ENCODE measurements around the gene INPP5E.

Gene INPP5E

DNA sequence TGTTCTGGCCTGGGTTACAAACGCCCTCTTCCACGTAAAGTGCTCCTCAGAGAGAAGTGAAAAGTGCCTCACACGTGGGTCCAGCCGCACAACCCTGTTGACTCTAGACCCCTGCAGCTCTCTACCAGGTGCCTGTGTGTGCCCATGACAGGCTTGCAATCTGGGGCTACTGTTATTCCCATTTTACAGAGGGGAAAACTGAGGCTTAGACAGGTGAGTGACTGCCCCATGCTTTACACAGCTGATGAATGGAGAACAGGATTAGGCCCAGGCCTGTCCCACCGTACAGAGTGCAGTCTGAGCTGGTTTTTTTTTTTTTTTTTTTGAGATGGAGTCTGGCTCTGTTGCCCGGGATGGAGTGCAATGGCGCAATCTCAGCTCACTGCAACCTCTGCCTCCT, 6.2 kb upstream of the INPP5E start:
- DNase-seq (ENCODE audit: low spot score): no peak

DNA sequence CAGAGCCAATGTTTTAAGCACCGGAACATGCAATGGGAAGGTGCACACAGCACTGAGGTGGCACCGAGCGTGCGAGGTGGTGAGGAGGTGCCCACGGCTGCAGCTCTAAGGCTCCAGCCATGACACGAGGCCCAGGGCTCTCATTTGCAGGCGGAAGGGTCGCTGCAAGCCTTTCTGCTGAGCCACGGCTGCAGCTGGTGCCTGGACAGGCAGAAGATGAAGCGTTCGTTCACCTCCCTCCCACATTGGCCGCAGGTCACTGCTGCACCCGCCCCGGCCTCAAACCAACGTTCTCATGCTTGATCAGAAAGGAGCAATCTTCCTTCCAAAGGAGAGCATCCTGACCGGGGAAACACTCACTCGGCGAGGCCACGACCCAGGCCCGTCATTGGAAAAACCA, 4.5 kb upstream of the INPP5E start:
- no peak for DNase-seq (ENCODE audit: low spot score)

DNA sequence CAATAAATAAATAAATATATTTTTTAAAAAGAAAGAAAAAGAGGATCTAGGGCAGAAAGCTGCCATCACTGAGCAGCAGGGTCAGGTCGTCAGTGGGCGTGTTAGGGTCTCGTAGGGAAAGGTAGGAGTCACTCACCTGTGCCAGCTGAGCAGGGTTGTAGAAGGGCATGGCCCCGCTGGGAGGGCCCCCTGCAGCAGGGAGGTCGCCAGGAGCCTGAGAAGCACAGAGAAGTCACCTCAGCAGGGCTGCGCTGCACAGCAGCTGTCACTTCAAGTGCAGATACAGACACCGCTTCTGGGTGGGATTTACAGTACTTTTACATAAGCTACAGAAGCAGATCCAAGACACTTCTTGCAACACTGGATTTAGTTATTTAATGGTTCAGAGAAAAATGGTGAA, 4.0 kb upstream of the INPP5E start:
- DNase-seq (ENCODE audit: low spot score): no peak

DNA sequence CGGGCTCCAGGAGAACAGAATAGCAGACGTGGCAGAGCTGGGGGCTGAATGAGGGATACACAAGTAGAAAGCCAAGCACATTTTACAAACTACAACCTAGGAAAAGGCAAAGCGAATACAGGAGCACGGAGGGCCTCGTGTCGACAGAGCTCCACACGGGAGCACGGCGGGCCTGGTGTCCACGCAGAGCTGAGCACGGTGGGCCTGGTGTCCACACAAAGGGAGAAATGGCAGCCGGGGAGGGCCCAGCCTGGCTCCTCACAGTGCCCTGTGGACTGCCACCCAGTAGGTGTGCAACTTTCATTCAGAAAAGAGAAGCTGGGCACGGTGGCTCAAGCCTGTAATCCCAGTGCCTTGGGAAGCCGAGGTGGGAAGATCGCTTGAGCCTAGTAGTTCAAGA, 3.4 kb upstream of the INPP5E start:
- no peak for DNase-seq (ENCODE audit: low spot score)

GRCh38 chr9:136442265-136442664, 2.6 kb upstream of the INPP5E start:
- DNase-seq (ENCODE audit: low spot score): no peak

GRCh38 chr9:136441681-136442245, 2.1 kb upstream of the INPP5E start:
- DNase-seq (ENCODE audit: low spot score): no peak

- DNase-seq (ENCODE audit: low spot score): no peak
These were observed 1.6 kb upstream of the INPP5E start for GRCh38 chr9:136441191-136441680.

- no peak for DNase-seq (ENCODE audit: low spot score)
These were observed 831 bp downstream of the INPP5E start for GRCh38 chr9:136438548-136439480.

GRCh38 chr9:136437839-136438547, 1.7 kb downstream of the INPP5E start:
- DNase-seq (ENCODE audit: low spot score): no peak

DNA sequence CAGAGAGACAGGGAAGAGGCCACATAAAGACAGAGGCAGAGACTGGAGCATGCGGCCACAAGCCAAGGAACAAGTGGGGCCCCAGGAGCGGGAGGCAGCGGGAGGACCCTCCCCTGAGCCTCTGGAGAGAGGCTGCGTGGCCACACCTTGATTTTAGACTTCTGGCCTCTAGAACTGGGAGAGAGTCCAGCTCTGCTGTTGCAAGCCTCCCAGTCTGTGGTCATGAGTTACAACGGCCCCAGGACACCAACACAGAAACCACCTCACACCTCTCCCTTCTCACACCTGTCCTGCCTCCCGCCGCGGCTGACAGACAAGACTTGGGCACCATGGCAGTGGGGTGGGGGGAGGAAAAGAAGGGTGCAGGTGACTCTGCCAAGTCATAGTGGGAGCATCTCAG, 2.2 kb downstream of the INPP5E start:
- no peak for DNase-seq (ENCODE audit: low spot score)

DNA sequence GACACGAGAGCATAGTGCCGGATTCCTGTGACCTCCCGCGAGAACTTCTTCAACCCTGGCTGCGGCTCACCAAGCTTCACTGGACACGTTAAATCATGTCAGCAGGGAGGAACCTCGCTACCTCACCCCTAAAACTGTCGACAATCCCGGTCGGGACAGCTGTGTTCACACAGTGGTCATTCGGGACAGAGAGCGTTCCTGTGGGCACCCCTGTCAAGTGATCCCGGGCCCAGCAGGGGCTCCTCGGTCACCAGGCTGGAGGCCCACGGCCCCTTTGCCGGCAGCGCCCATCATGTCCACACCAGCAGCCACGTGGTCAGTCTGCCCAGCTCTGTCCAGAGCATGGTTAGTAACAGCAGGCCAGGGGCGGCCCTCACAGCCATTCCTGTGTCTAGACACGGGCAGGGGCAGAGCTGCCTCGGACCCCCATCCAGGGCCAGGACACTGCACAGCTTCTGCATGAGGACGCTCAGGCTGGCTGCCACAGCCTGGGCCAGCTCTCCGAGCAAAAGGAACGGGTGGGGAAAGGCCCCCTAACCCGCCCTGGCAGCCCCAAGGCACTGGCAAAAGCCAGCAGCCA, 3.5 kb downstream of the INPP5E start:
- no peak for DNase-seq (ENCODE audit: low spot score)

DNA sequence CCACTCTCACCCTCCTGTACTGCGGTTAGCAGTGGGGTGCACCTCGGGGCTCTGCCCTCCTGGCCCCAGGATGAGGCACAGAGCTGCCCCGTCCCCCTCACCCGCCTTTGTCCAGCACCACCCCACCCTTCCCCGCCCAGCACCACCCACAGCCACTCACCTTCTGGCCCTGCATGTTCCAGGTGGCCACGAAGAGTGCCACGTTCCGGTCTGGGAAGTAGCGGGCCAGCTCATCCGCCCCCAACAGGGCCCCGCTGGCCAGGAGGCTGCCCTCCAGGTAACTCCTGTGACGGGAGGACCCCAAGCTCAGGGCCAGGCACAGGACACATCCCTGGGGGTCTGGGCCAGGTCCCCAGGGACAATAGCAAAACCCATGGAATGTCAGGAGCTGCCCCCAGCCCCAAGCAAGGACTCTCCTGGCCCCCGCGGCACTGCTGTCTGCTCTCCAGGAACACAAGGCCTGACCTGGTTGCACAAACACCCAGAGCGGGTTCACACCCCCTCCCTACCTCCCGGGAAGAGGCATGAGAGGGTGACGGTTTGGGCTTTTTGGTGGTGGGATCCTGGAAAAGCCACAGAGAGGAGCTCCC, 5.0 kb downstream of the INPP5E start:
- DNase-seq (ENCODE audit: low spot score): no peak

- no peak for DNase-seq (ENCODE audit: low spot score)
These were observed 5.6 kb downstream of the INPP5E start for GRCh38 chr9:136433849-136434579.

DNA sequence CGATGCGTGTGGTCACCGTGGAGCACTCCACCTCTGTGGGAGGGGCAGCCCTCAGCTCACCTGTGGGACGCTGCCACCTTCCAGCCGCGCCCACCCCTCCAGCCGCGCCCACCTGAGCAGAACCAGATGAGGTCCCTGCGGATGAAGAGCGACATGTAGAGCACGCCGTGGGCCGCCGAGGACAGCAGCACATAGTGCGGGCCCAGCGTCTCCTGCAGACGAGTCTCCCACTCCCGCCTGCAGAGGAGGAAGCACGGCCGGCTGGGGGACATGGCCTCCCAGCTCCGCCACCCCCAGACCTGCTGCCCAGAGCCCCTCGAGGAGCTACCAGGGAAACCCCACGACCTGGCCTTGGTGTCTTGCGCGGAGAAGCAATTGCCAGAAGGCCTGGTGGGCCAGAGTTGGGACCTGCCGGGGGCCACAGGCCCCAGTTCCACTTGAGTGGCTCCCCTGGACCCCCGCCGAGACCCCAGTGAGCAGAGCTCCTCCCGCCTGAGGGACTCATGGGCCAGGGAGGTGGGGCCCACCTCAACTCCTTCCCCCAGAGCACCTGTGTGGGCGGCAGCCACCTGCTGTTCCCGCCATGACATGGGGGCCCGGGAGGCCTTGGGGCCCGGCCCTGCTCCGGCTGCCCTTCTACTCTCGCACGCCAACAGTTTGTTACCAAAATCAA, 6.5 kb downstream of the INPP5E start:
- DNase-seq (ENCODE audit: low spot score): no peak

DNA sequence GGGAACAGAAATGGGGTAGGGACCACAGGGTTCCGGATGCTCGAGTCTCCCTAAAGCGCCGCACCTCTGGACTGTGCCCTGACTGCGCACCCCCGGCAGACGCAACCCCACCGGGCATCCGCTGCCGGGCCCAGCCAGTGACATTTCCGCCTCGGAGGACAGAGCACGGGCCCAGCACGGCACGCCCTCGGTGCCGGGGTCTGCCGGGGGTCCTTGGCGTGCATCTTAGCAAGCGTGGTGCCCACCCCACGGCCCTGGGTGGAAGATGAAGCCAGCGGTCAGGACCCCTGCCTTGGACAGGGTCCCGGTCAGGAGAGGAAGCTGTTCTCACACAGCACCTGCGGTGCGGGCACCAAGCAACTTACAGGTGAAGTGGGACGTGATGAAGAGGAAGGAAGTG, 7.1 kb downstream of the INPP5E start:
- DNase-seq (ENCODE audit: low spot score): no peak

DNA sequence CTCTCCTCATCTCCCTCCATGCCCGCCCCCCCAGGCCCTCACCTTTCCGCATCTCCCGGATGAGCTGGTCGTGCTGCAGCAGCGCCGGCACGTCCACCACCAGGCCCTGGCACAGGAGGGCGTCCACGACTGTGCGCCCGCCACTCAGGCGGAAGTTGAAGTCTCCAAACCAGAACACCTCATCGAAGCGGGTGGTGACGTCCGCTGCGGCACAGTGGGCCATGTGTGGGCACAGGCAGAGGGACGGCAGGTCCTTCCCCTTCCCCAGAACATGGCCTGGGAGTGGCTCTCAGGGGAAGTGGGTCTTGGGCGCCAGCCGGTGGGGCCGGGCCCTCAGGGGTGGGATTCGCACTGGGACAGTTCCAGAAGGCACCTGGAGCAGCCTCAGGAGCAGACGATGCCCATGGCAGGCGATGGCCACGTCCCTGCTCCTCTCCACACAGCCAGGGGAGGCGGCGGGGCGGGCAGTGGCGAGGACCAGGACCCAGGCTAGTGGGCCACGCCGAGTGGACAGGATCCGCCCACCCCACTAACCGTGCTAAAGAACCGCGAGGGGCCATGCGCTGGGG, 7.8 kb downstream of the INPP5E start:
- no peak for DNase-seq (ENCODE audit: low spot score)

- DNase-seq (ENCODE audit: low spot score): no peak
These were observed 8.9 kb downstream of the INPP5E start for GRCh38 chr9:136430588-136431234.

- no peak for DNase-seq (ENCODE audit: low spot score)
These were observed 9.8 kb downstream of the INPP5E start for GRCh38 chr9:136429683-136430491.

DNA sequence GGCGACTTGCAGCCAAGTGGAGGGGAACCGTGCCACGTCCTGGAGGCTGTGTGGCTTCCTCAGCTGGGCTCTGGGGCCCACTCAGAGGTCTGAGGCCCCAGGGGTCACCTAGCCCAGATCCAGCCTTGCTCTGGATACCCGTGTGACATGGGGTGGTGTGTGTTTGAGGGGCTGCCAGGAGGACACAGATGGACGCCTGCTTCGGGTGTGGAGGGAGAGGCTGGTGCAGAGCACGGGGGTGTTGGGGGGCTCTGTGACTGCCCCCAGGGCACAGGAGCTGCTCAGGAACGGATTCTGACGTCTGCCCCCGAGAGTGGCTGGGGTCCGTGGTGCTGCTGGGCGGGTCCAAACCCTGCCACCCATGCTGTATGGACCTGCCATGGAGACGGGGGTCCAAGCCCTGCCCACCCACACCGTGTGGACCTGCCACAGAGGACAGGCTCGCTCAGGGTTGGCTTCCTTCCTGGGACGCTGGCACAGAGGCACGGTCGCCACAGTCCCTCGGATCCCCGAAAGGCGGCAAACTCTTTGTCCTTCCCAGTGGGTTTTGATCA, 10.5 kb downstream of the INPP5E start:
- DNase-seq (ENCODE audit: low spot score): no peak

Measured in putamen (tissue), 1 donor.